Measurements from ENCODE around the gene OS9.

OS9 gene

GRCh38 chr12:57739914-57740538, 46.1 kb downstream of the OS9 start:
- Histone ChIP-seq H3K4me2 (ENCODE audit: insufficient read depth, low read length) (peak overlapping the region; percentile 92), H2AFZ (ENCODE audit: low read depth, low read length) (no peak overlapping the region), H3K27ac (ENCODE audit: low read length) (peak overlapping the region; percentile 37; the same call in 1 of the 2 replicates), H3K79me2 (ENCODE audit: insufficient read depth, low read length) (peaks cover 32% of the 10 kb centered on the region), H3K4me3 (ENCODE audit: low read depth in 1 of 2, low read length in 2 of 2) (no peak overlapping the region), H3K9me3 (ENCODE audit: insufficient read depth, low read length, severe bottlenecking) (no peaks in the 10 kb centered on the region), H3K4me1 (ENCODE audit: insufficient read depth, low read length) (peaks cover 48% of the 10 kb centered on the region), H3K36me3 (ENCODE audit: insufficient read depth, low read length) (peaks cover 8% of the 10 kb centered on the region; the same call in 1 of the 2 replicates), H4K20me1 (ENCODE audit: insufficient read depth, low read length) (peaks cover 21% of the 10 kb centered on the region), H3K27me3 (ENCODE audit: insufficient read depth, low read length, poor library complexity) (no peaks in the 10 kb centered on the region), H3K9ac (ENCODE audit: low read depth, low read length) (no peak overlapping the region)
- ATAC-seq (ENCODE audit: insufficient read depth, low read depth), result no peak
- TF ChIP-seq, protein P1, sequence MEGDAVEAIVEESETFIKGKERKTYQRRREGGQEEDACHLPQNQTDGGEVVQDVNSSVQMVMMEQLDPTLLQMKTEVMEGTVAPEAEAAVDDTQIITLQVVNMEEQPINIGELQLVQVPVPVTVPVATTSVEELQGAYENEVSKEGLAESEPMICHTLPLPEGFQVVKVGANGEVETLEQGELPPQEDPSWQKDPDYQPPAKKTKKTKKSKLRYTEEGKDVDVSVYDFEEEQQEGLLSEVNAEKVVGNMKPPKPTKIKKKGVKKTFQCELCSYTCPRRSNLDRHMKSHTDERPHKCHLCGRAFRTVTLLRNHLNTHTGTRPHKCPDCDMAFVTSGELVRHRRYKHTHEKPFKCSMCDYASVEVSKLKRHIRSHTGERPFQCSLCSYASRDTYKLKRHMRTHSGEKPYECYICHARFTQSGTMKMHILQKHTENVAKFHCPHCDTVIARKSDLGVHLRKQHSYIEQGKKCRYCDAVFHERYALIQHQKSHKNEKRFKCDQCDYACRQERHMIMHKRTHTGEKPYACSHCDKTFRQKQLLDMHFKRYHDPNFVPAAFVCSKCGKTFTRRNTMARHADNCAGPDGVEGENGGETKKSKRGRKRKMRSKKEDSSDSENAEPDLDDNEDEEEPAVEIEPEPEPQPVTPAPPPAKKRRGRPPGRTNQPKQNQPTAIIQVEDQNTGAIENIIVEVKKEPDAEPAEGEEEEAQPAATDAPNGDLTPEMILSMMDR (IDR thresholded peaks at IDR 0.05; ENCODE audit: borderline replicate concordance, extremely low read depth, low read length, poor library complexity, severe bottlenecking), result no peak
- no peak for TF ChIP-seq EZH2 (IDR thresholded peaks at IDR 0.05; ENCODE audit: borderline replicate concordance, low read depth, low read length, severe bottlenecking)
- DNase-seq, result no peak

GRCh38 chr12:57740656-57741412, 46.9 kb downstream of the OS9 start:
- peak; percentile 89 for DNase-seq
- TF ChIP-seq EZH2 (IDR thresholded peaks at IDR 0.05; ENCODE audit: borderline replicate concordance, low read depth, low read length, severe bottlenecking), result no peak
- TF ChIP-seq, protein P1 (IDR thresholded peaks at IDR 0.05; ENCODE audit: borderline replicate concordance, extremely low read depth, low read length, poor library complexity, severe bottlenecking), result no peak
- peaks cover 34% of the 10 kb centered on the region for H3K79me2 ChIP-seq (ENCODE audit: insufficient read depth, low read length)
- no peaks in the 10 kb centered on the region for H3K9me3 ChIP-seq (ENCODE audit: insufficient read depth, low read length, severe bottlenecking)
- peaks cover 21% of the 10 kb centered on the region for H4K20me1 ChIP-seq (ENCODE audit: insufficient read depth, low read length)
- peaks cover 53% of the 10 kb centered on the region for H3K4me1 ChIP-seq (ENCODE audit: insufficient read depth, low read length)
- H3K27ac ChIP-seq (ENCODE audit: low read length), result peak overlapping the region; percentile 88
- H3K9ac ChIP-seq (ENCODE audit: low read depth, low read length), result peak overlapping the region; percentile 61
- 0 out of 2 replicates have a peak overlapping the region, but pooled peaks have one; percentile 83 for H2AFZ ChIP-seq (ENCODE audit: low read depth, low read length)
- peak overlapping the region; percentile 92 for H3K4me2 ChIP-seq (ENCODE audit: insufficient read depth, low read length)
- peak overlapping the region; percentile 36 to 75; a peak in 3 of 4 replicates for H3K4me3 ChIP-seq (ENCODE audit: low read depth in 1 of 2, low read length in 2 of 2)
- no peaks in the 10 kb centered on the region for H3K27me3 ChIP-seq (ENCODE audit: insufficient read depth, low read length, poor library complexity)
- ATAC-seq (ENCODE audit: insufficient read depth, low read depth), result peak; percentile 79
- peaks cover 4% of the 10 kb centered on the region; the same call in 1 of the 2 replicates for H3K36me3 ChIP-seq (ENCODE audit: insufficient read depth, low read length)

- Histone ChIP-seq H3K4me2 (ENCODE audit: insufficient read depth, low read length) (peak overlapping the region; percentile 92), H2AFZ (ENCODE audit: low read depth, low read length) (peak overlapping the region; percentile 83), H3K27ac (ENCODE audit: low read length) (peak overlapping the region; percentile 88), H3K9me3 (ENCODE audit: insufficient read depth, low read length, severe bottlenecking) (no peaks in the 10 kb centered on the region), H4K20me1 (ENCODE audit: insufficient read depth, low read length) (peaks cover 20% of the 10 kb centered on the region), H3K4me3 (ENCODE audit: low read depth in 1 of 2, low read length in 2 of 2) (peak overlapping the region; percentile 36 to 75; a peak in 3 of 4 replicates), H3K27me3 (ENCODE audit: insufficient read depth, low read length, poor library complexity) (no peaks in the 10 kb centered on the region), H3K4me1 (ENCODE audit: insufficient read depth, low read length) (peaks cover 59% of the 10 kb centered on the region), H3K79me2 (ENCODE audit: insufficient read depth, low read length) (peaks cover 34% of the 10 kb centered on the region), H3K36me3 (ENCODE audit: insufficient read depth, low read length) (peaks cover 6% of the 10 kb centered on the region), H3K9ac (ENCODE audit: low read depth, low read length) (peak overlapping the region; percentile 61)
- ATAC-seq (ENCODE audit: insufficient read depth, low read depth) (no peak), DNase-seq (no peak)
- TF ChIP-seq, protein P1 (IDR thresholded peaks at IDR 0.05; ENCODE audit: borderline replicate concordance, extremely low read depth, low read length, poor library complexity, severe bottlenecking), result no peak
- TF ChIP-seq EZH2 (IDR thresholded peaks at IDR 0.05; ENCODE audit: borderline replicate concordance, low read depth, low read length, severe bottlenecking), result no peak
Measured at GRCh38 chr12:57741413-57741789, 47.5 kb downstream of the OS9 start.

Measured in DND-41 (cell line).